PFSK-1 (cell line): ENCODE results near the gene CHST11.

Experiments used
- POLR2AphosphoS5 ChIP-seq: IDR thresholded peaks from 2 replicates; pipeline ENCODE4 v1.6.1; 2012; ENCODE audit warnings: low read depth, mild to moderate bottlenecking, control low read depth, low read length, moderate library complexity
- REST ChIP-seq, 2 experiments: IDR thresholded peaks; 2 replicates each; pipeline versions ENCODE4 v1.6.1 to v1.8.0; 2011 to 2012; ENCODE audit warnings: low read depth in 2 of 2, low read length in 2 of 2, control low read depth in 1 of 2, inconsistent platforms in 1 of 2, mild to moderate bottlenecking in 1 of 2, moderate library complexity in 1 of 2; ENCODE audit not compliant: insufficient read depth in 1 of 2
- SIN3A ChIP-seq: IDR thresholded peaks from 2 replicates; pipeline ENCODE4 v1.6.1; 2012; ENCODE audit warnings: mild to moderate bottlenecking, low read length, moderate library complexity, borderline replicate concordance; ENCODE audit not compliant: insufficient read depth
- TAF1 ChIP-seq: IDR thresholded peaks from 2 replicates; pipeline ENCODE4 v1.6.1; 2012; ENCODE audit warnings: low read length, control low read depth, borderline replicate concordance; ENCODE audit not compliant: insufficient read depth

GRCh38 chr12:104718304-104718929 is 261.7 kb downstream of the CHST11 start:
- TF ChIP-seq REST (IDR thresholded peaks at IDR 0.05; ENCODE audit: insufficient read depth in 1 of 2, low read depth in 2 of 2, low read length in 2 of 2) (no peak), POLR2AphosphoS5 (no peak), TAF1 (no peak), SIN3A (no peak)
